Measurements from ENCODE around the gene SERINC2. TPM values are rescaled to one million over a fixed set of nuclear protein-coding genes. Genes with fewer than 3 reads are reported as not detected.

SERINC2 gene
- total and polyA plus RNA-seq, 4 donors, result 4.9 to 66.4 (median 38.7) TPM

DNA sequence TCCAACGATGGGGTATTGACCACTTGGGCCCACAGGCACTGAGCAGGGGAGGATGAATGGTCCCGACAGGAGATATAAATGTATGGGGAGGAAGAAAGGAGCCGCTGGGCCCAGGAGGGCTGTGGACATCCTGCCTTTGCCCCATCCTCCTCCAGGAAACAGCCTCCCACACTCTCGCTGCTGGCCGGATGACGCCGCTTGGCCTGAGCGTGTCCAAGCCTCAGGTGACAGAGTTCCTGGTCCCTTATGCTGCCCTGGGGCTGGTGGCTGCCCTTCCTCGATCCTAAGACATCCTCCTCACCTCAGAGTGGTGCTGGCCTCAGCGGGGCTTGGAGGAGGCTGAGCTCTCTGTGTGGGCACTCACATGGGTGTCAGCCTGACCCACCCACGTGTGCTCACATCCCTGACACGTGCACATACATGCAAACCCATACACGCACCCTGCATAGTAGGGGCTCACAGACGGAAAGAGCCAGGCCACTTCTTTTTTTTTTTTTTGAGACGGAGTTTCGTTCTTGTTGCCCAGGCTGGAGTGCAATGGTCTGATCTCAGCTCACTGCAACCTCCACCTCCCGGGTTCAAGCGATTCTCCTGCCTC, 5.9 kb upstream of the SERINC2 start:
- WGBS, result 87% methylated on average over 18 of the region's 18 CpGs
- Histone ChIP-seq H3K36me3 (ENCODE audit: control insufficient read depth in 4 of 4, insufficient read depth in 3 of 4, low read depth in 1 of 4, low read length in 3 of 4) (no peaks in the 10 kb centered on the region), H3K4me1 (ENCODE audit: control insufficient read depth in 4 of 4, insufficient read depth in 4 of 4, low read length in 3 of 4) (no peaks in the 10 kb centered on the region), H3K27me3 (ENCODE audit: control insufficient read depth in 4 of 4, insufficient read depth in 4 of 4, low read length in 3 of 4) (no peaks in the 10 kb centered on the region), H3K9me3 (ENCODE audit: control insufficient read depth in 4 of 4, low read length in 3 of 4) (no peaks in the 10 kb centered on the region), H3K9ac (ENCODE audit: low read depth in 1 of 2, low read length in 2 of 2) (no peak overlapping the region), H3K27ac (ENCODE audit: low read depth in 1 of 2, low read length in 2 of 2) (no peak overlapping the region), H3K4me3 (ENCODE audit: low read depth in 1 of 3, low read length in 3 of 3) (no peak overlapping the region)
- TF ChIP-seq SP1 (IDR thresholded peaks at IDR 0.05), result no peak
- no peak for TF ChIP-seq NR2F2 (IDR thresholded peaks at IDR 0.05)
- TF ChIP-seq GABPA (IDR thresholded peaks at IDR 0.05 in 1 of 2, conservative IDR thresholded peaks at IDR 0.05 in 1 of 2), result no peak
- TF ChIP-seq, protein P1, sequence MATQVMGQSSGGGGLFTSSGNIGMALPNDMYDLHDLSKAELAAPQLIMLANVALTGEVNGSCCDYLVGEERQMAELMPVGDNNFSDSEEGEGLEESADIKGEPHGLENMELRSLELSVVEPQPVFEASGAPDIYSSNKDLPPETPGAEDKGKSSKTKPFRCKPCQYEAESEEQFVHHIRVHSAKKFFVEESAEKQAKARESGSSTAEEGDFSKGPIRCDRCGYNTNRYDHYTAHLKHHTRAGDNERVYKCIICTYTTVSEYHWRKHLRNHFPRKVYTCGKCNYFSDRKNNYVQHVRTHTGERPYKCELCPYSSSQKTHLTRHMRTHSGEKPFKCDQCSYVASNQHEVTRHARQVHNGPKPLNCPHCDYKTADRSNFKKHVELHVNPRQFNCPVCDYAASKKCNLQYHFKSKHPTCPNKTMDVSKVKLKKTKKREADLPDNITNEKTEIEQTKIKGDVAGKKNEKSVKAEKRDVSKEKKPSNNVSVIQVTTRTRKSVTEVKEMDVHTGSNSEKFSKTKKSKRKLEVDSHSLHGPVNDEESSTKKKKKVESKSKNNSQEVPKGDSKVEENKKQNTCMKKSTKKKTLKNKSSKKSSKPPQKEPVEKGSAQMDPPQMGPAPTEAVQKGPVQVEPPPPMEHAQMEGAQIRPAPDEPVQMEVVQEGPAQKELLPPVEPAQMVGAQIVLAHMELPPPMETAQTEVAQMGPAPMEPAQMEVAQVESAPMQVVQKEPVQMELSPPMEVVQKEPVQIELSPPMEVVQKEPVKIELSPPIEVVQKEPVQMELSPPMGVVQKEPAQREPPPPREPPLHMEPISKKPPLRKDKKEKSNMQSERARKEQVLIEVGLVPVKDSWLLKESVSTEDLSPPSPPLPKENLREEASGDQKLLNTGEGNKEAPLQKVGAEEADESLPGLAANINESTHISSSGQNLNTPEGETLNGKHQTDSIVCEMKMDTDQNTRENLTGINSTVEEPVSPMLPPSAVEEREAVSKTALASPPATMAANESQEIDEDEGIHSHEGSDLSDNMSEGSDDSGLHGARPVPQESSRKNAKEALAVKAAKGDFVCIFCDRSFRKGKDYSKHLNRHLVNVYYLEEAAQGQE (IDR thresholded peaks at IDR 0.05), result no peak
- TF ChIP-seq, protein P2, sequence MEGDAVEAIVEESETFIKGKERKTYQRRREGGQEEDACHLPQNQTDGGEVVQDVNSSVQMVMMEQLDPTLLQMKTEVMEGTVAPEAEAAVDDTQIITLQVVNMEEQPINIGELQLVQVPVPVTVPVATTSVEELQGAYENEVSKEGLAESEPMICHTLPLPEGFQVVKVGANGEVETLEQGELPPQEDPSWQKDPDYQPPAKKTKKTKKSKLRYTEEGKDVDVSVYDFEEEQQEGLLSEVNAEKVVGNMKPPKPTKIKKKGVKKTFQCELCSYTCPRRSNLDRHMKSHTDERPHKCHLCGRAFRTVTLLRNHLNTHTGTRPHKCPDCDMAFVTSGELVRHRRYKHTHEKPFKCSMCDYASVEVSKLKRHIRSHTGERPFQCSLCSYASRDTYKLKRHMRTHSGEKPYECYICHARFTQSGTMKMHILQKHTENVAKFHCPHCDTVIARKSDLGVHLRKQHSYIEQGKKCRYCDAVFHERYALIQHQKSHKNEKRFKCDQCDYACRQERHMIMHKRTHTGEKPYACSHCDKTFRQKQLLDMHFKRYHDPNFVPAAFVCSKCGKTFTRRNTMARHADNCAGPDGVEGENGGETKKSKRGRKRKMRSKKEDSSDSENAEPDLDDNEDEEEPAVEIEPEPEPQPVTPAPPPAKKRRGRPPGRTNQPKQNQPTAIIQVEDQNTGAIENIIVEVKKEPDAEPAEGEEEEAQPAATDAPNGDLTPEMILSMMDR (IDR thresholded peaks at IDR 0.05; ENCODE audit: low read depth, low read length, missing input control), result no peak
- no peak for TF ChIP-seq RAD21 (IDR thresholded peaks at IDR 0.05)
- no peak for TF ChIP-seq YY1 (IDR thresholded peaks at IDR 0.05)
- TF ChIP-seq, protein P3, sequence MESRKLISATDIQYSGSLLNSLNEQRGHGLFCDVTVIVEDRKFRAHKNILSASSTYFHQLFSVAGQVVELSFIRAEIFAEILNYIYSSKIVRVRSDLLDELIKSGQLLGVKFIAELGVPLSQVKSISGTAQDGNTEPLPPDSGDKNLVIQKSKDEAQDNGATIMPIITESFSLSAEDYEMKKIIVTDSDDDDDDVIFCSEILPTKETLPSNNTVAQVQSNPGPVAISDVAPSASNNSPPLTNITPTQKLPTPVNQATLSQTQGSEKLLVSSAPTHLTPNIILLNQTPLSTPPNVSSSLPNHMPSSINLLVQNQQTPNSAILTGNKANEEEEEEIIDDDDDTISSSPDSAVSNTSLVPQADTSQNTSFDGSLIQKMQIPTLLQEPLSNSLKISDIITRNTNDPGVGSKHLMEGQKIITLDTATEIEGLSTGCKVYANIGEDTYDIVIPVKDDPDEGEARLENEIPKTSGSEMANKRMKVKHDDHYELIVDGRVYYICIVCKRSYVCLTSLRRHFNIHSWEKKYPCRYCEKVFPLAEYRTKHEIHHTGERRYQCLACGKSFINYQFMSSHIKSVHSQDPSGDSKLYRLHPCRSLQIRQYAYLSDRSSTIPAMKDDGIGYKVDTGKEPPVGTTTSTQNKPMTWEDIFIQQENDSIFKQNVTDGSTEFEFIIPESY (IDR thresholded peaks at IDR 0.05), result no peak
- no peak for TF ChIP-seq EGR1 (IDR thresholded peaks at IDR 0.05; ENCODE audit: low read depth in 2 of 2)
- TF ChIP-seq FOXA1 (IDR thresholded peaks at IDR 0.05), result no peak
- no peak for TF ChIP-seq HNF4A (conservative IDR thresholded peaks at IDR 0.05)
- TF ChIP-seq FOXA2 (IDR thresholded peaks at IDR 0.05), result no peak
- TF ChIP-seq HNF4G (IDR thresholded peaks at IDR 0.05), result no peak
- no peak for TF ChIP-seq TAF1 (conservative IDR thresholded peaks at IDR 0.05)
- TF ChIP-seq, protein P4, sequence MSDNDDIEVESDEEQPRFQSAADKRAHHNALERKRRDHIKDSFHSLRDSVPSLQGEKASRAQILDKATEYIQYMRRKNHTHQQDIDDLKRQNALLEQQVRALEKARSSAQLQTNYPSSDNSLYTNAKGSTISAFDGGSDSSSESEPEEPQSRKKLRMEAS (IDR thresholded peaks at IDR 0.05), result no peak
- no peak for TF ChIP-seq JUND (IDR thresholded peaks at IDR 0.05)
- DNase-seq (ENCODE audit: low spot score), result no peak

Measured in liver (tissue), 9 donors.